Stimulated activated CD8-positive, alpha-beta memory T cell treated with anti-CD3 and anti-CD28 coated beads, Interleukin-4, amount 100 ng/mL, for 24 hours (primary cell): ENCODE measurements around the gene TMEM191C.
"Not testable (repeated sequence)": the region's sequence is repeated elsewhere in the genome, so short reads cannot be mapped to it uniquely, and the experiment has no call there.

Experiments
- DNase-seq: peaks from one replicate; pipeline ENCODE4 v3.0.0-alpha.2; 2020; ENCODE audit warnings: low read depth

TMEM191C gene

DNA sequence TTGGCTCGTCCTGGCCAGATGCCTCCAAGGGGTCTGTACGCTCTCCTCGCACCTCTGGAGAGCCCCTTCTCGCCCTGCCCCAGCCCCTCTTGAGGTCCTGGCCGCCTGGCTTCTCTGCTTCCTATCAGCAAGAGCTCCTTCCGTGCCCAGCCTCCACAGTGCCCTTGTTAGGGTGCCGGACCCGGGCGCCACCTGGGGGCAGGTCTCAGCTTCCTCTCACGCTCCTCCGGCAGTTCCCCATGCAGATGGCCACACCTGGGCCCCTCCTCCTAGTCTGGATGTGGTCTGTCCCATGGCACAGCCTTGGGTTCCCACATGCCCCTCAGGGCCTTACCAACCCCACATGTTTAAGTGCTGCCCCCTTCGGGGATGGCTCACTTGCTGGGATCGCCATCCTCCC, 6.5 kb downstream of the TMEM191C start:
- not testable (repeated sequence) for DNase-seq

DNA sequence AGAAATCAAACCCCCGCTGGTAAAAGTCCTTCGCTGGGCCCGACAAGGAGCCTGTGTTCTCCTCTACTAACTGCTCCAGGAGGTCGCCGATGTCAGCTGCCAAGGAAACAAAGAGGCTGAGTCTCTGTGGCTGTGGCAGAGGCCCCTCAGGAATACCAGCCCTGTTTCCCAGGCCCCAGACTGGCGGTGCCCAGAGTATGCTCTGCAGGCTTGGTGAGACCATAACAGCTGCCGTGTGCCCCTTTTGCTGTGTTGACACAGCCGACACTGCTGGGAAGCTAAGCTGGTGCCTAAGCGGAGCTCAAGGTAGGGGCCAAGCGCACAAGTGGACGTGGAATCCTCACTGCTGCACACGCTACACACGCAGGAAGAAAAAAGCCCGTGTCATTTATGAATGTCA, 16.9 kb downstream of the TMEM191C start:
- DNase-seq: not testable (repeated sequence)

DNA sequence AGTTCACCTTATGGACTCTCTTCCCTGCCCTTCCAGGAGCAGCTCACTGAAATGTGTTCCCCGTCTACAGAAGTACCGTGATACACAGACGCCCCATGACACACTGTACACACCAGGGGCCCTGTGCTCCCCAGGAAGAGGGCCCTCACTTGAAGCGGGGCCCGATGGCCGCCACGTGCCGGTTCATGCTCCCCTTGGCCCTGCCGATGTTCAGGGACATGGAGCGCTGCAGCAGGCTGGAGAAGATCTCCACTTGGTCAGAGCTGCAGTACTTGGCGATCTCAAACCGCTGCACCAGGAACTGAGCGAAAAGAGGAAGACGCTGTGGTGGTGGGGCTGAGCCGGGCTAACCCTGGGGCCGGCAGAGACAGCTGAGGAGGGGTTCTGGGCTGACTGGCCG, 20.5 kb downstream of the TMEM191C start:
- not testable (repeated sequence) for DNase-seq

DNA sequence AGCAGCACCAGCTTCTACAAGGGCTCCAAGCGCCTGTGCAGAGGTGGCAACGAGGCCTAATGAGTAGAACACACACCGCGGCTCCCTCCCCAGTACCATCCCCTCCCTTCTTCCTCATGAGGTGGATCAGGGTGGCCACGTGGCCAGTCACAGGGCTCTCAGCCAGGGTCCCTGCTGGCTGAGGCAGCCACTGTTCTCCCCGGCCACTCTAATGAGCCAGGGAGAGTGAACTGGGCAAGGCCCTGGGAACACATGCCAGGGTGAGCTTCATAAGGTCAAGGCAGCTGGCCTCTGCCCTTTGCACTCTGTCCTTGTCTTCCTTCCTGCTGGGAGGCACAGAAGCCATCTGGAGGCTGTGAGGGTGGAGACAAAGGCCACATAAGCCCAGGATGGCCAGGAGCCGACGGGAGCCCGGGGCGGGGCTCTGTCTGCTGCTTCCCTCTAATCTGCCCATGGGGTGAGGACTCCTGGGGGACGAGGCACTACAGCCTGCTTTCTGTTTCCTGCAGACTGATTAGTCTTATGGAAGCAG, 22.0 kb downstream of the TMEM191C start:
- not testable (repeated sequence) for DNase-seq

DNA sequence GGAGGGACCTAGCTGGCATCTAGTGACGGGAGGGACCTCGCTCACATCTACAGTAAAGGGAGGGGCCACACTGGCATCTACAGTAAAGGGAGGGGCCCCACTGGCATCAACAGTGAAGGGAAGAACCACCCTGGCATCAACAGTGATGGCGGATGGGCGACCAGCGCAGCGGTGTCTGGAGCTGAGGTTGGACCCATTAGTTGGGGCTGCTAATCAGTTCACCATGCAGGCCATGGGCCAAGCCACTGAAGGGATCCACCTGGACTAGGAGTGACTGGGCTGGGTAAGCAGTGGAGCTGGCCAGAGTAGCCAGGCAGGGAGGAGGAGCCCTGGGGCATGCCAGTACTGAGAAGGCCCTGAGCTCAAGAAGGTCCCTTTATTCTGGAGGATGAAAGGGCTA, 23.4 kb downstream of the TMEM191C start:
- DNase-seq: not testable (repeated sequence)

DNA sequence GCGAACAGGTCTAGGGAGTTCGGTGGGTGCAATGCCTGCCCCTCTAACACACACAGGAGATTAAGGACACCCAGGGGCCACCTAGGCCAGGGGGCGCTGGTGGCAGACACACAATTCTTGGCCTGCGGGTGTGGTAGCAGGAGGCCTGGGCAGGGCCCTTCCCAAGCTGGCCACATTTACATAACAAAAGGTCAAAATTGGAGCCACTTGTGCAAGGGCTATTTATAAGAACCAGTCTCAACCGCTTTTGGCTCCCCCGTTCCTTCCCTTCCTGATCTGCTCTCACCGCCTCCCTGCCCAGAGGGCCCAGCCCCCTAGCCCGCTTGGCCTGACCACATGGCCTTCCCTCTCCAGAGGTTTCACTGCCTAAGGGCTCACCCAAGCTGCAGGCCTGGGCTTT, 25.1 kb downstream of the TMEM191C start:
- not testable (repeated sequence) for DNase-seq

DNA sequence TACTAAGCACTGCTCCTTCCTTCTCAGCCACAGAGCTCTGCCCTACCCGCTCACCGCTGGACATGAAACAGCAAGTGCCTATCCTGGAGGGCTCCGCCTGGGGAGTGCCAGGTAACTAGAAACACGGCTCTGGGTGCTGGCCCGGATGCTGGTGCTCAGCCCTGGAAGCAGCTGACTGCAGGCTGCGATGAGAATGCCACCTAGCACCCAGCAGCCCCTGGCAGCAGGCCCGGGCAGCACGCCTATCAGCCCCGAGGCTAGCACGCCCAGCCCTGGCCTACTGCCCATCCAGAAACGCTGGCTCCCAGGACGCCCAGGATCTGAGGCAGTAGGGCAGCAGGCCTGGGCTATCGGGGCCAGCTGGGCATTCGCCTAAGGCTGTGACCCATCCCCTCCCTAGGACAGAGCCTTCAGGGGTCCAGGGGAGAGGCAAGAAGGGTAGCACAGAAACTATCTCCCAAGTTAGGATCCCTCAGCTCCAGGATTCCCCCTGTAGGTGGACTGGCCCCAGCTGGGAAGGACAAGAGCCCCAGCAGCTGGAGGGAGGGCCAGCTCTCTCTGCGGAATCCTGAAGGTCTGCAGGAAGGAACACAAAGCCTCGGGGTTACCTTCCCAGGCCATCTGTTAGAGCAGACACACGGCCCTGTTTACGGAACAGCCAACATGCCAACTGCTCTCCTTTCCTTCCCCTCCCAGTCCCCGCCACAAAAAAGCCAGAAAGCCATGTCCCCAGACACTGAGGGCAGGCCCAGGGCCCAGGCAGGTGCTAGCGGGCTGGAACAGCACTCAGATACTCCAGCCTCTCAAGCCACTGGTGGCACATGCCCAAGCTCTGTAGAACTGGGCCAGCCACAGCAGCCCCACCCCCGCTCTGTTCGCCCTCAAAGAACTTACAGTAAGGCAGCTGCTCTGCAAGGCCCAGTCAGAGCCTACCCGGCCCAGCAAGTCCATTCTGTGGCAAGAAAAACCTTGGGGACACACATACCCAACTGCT, 26.9 kb downstream of the TMEM191C start:
- not testable (repeated sequence) for DNase-seq

DNA sequence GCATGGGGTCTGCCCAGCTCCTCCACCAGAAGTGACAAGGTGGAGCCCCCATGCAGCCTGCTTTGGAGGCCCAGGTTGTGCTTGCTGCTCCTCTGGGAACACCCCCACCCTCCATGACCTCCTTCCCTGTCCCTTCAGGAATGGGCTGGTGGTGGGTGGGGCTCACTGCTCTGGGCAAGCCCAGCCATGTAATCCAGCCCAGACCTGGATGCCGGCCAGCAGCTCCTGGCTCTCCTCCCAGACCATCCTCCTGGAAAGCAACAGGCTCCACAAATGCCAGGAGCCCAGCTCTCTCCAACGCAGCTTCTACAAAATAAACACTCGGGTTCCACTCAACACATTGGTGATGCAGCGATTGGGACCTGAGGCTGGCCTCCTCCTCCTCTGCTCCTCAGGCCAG, 30.8 kb downstream of the TMEM191C start:
- DNase-seq: not testable (repeated sequence)

DNA sequence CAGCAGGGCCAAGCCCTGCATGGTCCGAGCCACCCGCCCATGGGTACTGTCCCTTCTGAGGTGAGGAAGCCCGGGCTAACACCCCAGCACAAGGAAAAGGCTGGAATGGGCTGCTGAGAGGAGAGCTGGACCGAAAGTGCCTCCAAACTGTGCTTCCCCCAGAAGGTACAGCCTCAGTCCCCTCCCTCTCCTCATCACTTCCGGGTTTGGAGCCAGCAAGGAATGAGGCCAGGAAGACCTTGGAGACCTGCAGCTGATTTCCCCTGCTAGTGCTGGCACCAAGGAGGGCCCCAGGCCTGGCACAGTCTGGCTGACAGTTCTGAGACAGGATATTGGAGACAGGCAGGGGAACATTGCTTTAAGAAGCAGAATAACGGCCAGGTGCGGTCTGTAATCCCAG, 31.3 kb downstream of the TMEM191C start:
- not testable (repeated sequence) for DNase-seq

DNA sequence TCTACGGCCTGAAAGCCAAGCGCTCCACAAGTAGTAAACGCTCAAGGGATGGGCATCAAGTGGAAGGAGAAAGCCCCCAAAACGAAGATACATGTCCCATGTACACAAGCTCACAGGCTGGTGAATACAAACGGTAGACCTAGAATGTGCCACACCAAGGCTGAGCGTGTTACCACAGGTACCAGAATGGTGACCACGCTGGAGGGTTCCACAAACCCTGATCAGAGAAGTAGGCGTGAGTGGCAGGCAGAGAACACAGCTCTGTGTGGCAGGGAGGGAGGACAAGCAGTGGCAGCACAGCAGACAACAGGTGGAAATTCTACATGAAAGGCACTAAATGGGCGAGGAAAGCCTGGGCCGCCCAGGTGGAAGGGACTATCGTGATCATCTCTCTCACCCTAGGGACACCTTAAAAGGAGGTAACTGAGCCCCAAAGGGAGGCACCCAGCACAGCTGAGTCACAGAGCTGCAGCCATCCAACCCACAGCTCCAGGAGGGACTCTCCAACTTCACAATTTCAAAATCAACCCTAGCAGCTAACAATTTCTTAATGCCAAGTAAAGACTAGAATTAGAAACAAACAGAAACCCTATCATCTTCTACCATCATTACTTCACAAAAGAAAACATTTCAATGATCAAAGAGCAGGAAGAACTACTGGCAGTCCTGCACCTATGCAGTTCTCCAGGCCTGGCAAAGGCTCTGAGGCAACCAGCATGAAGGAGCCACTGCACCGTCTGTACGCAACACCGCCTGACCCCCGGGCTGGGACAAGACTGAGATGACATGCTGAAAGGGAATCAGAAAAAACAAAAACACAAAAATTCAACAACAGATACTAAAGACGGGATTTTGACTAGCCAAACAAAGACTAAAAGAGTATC, 32.7 kb downstream of the TMEM191C start:
- not testable (repeated sequence) for DNase-seq

DNA sequence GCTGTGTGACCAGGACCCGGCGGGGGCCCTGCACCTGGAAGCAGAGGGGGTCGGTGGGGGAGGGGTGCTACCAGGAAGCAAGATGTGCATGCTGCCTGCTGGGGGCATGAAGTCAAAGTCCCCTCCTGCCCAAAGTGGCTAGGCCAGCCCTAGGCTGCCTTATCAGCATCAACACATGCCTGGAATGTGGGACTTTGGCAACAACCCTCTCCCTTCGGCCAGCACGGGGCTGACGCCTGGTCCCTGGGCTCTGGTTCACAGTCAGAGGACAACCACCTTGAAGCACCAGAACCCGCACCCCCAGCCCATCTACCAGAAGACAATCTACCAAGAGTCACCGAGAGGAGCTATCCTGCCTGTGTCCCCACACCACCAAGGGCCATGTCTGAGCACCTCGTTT, 43.2 kb downstream of the TMEM191C start:
- not testable (repeated sequence) for DNase-seq

DNA sequence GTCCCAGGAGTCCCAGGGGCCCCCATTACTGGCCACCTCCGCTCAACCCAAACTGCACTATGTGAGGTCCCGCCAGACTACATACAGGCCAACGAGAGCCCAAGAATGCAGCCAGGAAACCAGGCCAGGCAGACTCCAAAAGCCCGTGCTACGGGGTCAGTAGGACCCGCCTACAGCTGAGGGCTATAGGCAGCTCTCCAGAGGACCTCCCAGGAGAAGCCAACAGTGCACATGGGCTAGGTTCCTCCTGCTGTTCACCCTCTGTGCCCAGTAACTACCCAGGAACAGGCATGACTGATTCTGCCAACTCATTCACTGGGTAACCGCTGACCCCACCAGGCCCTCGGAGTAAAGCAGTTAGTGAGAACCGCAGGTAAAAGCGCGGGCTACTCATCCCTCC, 44.8 kb downstream of the TMEM191C start:
- DNase-seq: not testable (repeated sequence)

DNA sequence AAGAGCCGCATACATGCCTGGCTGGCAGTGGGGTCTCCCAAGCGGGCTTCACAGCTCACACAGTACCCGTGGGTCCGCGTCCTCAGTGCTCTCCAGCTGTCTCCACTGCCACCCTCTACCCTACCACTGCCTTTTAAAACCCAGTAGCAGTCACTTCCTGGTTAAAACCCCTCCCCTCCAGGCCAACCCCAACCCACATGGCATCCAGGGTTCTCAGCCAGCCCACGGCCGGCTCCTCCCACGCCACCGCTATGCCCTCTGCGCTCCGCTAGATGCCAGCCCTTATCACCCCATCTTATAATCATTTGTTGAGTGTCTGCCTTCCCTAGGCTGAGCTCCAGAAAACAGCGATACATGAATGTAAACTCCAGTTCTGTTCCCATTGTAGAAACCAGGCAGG, 46.9 kb downstream of the TMEM191C start:
- DNase-seq: not testable (repeated sequence)

DNA sequence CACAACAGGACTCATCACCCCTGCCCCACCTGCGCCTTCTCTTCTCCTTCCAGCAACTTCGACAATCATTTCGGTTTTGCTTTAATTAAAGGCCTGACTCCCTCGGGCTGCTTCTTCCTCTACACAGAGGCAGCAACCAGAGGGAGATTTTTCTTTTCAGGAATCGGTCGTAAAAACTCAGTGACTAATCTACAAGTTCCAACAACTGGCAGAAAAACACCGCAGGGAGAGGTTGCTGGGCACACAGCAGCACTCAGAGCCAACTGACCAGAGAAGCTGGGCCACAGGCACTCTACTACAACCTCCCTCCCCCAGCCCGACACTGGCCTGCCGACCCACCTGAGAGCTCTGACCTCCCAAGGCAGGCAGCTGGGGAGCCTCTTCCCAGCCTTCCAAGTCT, 48.0 kb downstream of the TMEM191C start:
- not testable (repeated sequence) for DNase-seq

DNA sequence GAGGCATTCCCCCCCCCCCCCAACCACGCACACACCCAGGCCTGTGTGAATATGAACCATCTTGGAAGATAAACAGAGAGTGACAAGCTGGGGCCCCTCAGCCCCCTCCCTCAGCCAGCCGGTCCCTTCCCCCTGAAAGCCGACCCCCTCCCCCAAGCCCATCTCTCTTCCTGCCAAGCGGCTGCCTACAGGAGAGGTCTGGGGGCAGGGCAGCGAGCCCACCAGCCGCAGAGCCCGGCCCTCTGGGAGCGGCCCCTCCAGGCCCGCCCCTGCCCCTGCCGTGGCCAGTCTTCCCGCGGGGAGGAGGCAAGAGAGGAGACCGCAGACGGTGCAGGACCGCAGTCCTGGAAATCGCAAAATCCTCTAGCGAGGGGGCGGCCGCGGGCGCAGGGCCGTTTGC, 49.3 kb downstream of the TMEM191C start:
- DNase-seq: not testable (repeated sequence)

DNA sequence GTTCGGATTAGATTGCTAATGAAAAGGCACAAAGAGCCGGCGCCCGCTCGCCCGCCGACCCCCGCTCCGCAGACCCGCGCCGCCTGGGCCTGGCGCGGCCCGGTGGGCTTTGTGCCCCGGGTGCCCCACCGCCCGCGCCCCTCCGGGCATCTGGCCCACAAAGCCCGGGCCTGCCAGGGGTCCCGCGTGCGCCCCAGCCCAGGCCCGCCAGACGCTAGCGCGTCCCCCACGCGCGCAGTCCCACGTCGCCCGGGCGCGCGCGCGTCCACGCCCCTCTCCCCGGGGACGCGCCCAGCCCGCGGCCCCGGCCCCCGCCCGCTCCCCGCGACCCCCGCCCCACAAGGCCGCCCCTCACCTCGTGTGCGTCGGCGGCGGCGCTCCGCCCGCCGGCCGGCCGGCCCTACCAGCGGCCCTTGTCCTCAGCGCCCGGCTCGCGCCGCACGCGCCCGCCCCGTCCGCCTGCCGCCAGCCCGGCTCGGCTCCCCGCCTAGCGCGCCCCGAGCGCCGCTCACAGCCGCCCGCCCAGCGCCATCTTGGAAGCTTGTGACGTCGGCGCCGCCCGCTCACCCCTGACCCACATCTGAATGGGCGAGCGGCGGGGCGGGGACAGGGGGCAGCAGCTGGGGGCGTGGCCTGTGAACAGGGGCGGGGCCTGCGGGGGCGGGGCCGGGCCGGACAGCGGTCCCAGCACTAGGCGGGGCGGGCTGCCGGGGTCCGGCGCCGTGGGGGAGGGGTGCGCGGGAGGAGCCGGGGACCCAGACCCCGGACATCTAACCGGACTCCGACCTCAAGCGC, 50.0 kb downstream of the TMEM191C start:
- peak; percentile 57 for DNase-seq
